GM18909 (cell line): Measurements from ENCODE around the gene SMARCB1.

Experiments used
- ATAC-seq: cut with Tn5 transposase; IDR thresholded peaks from one replicate; pipeline ENCODE4 v1.9.1; 2021; ENCODE audit warnings: mild to moderate bottlenecking; ENCODE audit not compliant: unreplicated experiment, poor library complexity

SMARCB1 gene

DNA sequence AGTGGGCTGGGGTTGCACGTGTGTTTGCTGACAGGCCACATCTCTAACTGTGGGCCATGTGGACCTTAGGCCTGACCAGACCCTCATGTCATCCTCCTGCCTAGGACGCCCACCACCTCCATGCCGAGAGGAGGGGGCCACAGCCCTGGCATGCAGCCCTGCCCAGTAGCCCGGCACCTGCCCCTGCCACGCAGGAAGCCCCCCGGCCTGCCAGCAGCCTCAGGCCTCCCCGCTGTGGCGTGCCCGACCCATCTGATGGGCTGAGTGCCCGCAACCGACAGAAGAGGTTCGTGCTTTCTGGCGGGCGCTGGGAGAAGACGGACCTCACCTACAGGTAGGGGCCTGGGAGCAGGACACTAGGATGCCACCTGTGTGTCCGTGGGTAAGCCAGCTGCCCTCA is 7.7 kb upstream of the SMARCB1 start:
- ATAC-seq, result no peak

DNA sequence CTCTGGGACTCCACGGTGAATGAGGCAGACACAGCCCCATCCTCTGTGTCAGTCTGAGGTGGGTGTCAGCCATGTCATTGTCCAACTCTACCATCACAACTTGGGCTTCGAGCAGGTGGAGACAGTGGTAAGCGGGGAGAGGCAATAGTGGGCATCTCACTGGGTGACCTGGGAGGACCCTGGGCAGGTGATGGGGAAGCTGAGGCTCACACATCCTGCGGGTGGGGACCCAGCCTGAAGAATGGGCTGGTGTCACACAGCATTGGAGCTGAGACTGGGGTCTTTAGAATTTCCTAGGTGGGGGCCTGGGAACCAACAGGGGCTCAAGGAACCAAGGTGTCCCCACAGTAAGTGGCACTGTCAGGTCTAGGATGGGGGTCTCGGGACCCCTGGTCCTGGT is 7.0 kb upstream of the SMARCB1 start:
- ATAC-seq, result no peak

- no peak for ATAC-seq
These were observed 6.5 kb upstream of the SMARCB1 start for GRCh38 chr22:23780146-23780748.

DNA sequence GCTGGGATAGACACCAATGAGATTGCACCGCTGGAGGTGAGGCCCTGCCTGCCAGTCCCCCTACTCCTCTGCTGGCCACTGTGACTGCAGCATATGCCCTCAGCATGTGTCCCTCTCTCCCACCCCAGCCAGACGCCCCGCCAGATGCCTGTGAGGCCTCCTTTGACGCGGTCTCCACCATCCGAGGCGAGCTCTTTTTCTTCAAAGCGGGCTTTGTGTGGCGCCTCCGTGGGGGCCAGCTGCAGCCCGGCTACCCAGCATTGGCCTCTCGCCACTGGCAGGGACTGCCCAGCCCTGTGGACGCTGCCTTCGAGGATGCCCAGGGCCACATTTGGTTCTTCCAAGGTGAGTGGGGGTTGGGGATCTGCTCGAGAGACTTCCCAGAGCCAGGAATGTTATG is 5.7 kb upstream of the SMARCB1 start:
- ATAC-seq, result no peak

DNA sequence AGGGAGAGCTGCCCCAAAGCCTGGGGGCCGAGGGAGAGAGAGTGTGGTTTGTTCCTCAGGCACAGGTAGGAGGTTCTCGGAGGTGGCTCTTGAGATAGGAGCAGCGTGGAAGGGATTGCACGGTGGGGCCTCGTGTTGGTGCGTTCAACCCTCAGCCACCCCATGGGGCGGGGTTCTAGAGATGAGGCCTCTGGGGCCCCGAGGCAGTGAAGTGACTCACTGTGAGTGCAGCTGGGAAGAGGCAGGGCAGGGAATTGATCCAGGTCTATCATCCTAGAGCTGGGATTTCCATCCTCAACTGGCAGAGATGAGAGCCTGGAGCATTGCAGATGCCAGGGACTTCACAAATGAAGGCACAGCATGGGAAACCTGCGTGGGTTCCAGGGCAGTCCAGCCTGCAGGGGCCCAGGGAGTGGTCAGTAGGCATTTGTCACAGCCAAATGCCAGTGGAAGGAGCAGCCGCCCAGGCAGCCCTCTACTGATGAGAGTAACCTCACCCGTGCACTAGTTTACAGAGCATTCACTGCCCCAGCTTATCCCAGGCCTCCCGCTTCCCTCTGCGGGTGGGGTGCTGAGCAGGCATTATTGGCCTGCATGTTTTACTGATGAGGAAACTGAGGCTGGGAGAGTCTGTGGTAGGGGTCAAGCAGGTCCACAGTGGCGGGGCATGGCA is 5.1 kb upstream of the SMARCB1 start:
- no peak for ATAC-seq

- no peak for ATAC-seq
These were observed 4.5 kb upstream of the SMARCB1 start for GRCh38 chr22:23782252-23782651.

DNA sequence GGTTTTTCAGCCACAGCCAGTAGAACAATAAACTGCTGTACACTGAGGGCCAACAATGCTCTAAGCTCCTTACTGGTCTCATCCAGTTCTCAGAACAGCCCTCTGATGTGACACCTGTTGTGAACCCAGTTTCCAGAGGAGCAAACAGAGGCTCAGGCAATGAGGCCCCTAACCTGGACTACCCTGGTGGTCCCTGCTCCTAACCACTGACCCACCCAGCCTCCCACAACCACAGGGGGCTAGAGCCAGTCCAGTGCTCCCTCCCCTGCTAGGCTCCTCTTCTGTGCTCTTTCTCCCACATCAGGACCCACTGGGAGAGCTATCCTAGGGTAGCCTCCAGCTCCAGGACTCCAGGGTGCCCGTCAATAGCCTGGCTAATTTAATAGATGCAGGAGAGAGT is 4.1 kb upstream of the SMARCB1 start:
- no peak for ATAC-seq

DNA sequence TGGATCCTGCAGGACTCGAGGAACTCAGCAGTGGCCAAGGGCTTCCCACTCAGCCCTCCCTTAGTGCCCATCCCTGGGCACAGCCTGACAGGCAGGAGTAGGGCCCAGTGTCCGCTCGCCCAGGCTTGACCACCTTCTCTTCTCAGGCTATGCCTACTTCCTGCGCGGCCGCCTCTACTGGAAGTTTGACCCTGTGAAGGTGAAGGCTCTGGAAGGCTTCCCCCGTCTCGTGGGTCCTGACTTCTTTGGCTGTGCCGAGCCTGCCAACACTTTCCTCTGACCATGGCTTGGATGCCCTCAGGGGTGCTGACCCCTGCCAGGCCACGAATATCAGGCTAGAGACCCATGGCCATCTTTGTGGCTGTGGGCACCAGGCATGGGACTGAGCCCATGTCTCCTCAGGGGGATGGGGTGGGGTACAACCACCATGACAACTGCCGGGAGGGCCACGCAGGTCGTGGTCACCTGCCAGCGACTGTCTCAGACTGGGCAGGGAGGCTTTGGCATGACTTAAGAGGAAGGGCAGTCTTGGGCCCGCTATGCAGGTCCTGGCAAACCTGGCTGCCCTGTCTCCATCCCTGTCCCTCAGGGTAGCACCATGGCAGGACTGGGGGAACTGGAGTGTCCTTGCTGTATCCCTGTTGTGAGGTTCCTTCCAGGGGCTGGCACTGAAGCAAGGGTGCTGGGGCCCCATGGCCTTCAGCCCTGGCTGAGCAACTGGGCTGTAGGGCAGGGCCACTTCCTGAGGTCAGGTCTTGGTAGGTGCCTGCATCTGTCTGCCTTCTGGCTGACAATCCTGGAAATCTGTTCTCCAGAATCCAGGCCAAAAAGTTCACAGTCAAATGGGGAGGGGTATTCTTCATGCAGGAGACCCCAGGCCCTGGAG is 3.3 kb upstream of the SMARCB1 start:
- no peak for ATAC-seq

DNA sequence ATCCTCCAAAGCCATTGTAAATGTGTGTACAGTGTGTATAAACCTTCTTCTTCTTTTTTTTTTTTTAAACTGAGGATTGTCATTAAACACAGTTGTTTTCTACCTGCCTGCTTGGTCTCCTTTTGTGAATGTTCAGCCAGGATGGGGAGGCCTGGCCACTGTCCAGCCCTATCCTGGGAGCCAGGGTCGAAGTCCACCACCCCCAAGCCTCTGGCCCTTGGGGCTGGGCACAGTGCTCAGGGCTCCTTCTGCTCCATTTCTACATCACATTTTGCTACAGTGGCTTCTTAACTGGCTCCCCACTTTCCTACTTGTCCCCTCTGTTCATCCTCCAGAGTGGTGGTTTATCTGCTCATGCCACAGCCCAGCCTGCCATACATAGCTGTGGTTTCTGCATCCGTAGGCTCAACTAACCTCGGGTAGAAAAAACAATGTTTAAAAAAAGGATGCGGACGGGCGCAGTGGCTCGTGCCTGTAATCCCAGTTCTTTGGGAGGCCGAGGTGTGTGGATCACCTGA is 2.5 kb upstream of the SMARCB1 start:
- ATAC-seq, result no peak

DNA sequence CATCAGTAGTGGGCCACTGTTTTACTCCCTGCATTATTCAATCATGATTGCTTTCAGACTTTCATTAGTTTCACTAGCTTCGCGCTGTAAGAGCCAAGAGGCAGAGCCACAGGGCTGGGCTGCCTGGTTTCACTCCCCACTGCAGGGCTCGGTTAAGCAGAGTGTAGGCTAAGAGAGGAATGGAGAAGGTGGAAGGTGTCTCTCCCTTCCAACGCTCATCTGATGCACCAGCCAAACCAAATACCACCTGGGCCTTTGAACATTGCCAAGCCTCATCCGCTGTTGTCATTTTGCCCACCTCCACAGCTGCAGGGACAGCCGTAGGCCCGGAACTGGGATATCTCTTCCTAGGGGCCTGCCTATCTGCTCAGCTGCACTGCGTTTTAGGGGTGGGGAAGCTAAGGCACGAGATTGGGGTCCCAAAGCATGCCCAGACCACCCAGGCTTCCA is 480 bp upstream of the SMARCB1 start:
- ATAC-seq, result no peak

DNA sequence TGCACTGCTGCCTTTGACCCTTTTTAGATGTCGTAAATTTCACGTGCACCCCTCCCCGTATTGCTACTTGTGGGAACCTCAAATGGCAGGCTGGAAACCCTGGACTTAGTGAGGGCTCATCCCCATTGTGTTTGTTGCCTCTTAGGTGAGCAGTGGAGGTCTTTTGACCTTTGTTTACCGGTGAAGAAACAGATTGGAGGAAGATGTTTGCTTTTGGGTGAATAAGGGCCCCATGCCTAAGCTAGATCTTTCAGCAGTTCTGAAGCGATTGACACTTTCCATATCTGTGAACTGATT is 782 bp downstream of the SMARCB1 start:
- ATAC-seq, result peak; percentile 6

DNA sequence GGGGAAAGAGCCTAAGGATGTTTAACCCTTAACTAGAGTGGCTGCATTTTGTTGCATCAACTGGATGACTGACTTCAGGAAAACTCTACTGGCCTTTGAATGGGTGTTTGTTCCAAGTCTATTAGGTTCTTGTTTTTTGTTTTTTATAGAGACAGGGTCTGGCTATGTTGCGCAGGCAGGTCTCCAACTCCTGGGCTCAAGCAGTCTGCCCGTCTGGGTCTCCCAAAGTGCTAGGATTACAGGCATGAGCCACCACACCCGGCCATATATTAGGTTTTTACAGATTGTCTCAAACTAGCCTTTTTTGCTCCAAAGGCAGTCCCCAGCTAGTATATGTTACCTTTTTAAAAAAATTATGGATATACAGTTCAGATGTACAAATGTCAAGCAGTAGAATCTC is 1.1 kb downstream of the SMARCB1 start:
- ATAC-seq, result no peak

DNA sequence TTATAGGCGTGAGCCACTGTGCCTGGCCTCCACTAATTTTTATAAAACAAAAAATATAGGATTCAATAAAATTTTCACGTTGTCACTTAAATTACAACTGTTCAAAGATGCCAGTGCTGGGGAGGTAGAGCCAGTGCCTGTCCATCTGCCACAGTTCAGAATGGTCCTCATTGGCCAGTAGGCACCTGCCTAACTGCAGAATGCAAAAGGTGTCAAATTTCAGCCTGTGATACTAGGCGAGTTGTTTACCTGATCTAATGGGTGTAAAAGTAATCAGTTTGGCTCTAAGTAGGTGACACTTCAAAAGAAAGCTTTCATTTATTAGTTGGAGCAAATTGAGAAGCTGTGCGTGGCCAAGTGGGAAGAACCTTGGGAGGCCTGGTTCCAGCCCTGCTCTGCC is 2.4 kb downstream of the SMARCB1 start:
- no peak for ATAC-seq

DNA sequence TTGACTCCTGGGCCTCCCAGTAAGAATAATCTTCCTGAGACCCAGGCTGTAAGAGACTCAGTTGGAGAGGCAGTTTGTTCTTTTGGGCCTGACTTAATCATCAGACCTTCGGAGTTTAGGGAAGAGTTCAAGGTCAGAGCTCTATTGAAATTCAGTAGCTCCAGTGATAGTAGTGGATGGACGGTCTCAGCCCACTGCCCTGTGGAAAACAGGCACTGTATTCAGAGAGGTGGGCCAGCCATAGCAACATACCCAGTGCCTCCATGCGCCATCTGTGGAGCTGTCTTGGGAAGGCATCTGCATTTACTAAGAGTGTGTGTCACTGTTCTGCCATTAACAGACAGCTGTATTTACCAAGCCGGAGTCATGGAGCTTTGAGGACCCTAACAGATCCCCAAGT is 2.9 kb downstream of the SMARCB1 start:
- ATAC-seq, result no peak

GRCh38 chr22:23790819-23791737 is 4.3 kb downstream of the SMARCB1 start:
- no peak for ATAC-seq

DNA sequence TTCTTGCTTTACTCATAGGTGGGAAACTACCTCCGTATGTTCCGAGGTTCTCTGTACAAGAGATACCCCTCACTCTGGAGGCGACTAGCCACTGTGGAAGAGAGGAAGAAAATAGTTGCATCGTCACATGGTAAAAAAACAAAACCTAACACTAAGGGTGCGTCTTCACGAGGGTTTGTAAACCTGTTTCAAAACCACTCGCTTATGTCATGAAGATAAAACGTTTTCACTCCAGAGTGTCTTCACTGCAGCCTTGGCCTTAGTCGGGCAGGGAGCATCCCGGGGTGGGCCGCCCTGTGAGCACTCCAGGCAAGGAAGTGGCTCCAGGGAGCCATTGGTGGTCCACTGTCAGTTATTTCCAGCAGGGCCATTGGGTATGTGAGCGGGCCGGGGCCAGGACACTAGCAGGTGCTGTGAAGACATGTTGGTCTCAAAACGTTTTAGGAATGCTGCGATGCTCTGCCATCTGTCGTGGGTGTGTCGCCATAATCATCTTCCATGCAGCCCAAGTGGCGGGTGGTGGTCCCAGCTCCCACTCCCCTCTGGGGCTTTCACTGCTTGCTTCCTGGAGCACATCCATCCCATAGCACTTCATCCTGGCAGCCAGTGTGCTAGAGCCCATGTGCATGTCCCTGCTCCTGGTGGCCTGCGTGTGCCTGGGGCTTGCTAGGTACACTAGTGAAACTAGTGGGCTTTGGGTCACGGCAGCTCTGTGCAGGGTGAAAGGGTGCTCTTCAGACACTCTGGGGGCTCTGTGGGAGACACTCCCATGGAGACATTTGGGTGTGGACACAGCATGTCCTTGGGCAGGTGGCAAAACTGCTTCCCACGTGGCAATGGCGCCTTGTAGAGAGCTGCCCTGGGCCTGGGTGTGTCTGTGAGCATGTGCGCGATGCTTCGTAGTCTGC is 5.2 kb downstream of the SMARCB1 start:
- no peak for ATAC-seq

DNA sequence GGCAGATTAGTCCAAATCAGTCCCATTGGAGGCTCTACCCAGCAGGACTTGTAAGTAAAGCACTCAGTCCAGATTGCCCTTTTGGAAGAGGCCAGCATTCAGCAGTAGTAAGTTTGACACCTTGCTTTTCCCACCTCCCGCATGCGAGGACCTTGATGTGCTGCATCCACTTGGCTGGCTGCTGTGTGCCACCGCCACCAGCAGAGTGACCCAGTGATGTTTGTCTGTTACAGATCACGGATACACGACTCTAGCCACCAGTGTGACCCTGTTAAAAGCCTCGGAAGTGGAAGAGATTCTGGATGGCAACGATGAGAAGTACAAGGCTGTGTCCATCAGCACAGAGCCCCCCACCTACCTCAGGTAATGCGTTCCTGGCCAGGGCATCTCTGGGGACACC is 6.6 kb downstream of the SMARCB1 start:
- ATAC-seq, result no peak

DNA sequence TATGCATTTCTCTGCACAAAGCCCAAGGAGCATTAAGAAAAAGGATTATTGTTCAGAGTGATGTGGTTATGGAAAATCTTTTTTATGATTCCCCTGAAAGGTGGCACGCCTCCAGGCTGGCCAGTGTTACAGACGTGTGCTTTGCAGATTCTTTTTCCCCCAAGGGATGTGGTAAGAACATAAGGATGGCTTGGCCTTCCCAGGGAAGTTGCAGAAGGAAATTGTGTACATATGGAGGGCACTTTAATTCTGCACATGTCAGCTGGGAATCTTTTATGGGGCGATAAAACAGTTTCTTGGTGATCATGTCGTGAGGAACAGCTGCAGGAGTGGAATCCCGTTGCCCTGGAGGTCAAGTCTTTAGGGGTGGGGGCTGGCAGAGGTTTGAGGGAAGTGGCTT is 9.7 kb downstream of the SMARCB1 start:
- no peak for ATAC-seq
